ENCODE results near the gene NPPB.

- TF ChIP-seq CTCF (IDR thresholded peaks at IDR 0.05; ENCODE audit: low read length): no peak
- TF ChIP-seq EZH2 (IDR thresholded peaks at IDR 0.05; ENCODE audit: borderline replicate concordance, low read length): no peak
These were observed at the start of gene NPPB for GRCh38 chr1:11858613-11858967.

Measured in OCI-LY1 (cell line).